ENCODE measurements around the gene FGF11. TPM values are rescaled to one million over a fixed set of nuclear protein-coding genes. Genes with fewer than 3 reads are reported as not detected.
A peak's percentile ranks its signal among the peaks of the same experiment; 100 is the strongest.

FGF11 gene
- total and polyA plus RNA-seq, 2 of the 13 experiments (the other 11 are each of a cell fraction or from before 2014, with no cell fraction given): 0.20 to 7.6 TPM

GRCh38 chr17:7403727-7403976, 35.7 kb upstream of the FGF11 start (continued):
- TF ChIP-seq, protein P1, sequence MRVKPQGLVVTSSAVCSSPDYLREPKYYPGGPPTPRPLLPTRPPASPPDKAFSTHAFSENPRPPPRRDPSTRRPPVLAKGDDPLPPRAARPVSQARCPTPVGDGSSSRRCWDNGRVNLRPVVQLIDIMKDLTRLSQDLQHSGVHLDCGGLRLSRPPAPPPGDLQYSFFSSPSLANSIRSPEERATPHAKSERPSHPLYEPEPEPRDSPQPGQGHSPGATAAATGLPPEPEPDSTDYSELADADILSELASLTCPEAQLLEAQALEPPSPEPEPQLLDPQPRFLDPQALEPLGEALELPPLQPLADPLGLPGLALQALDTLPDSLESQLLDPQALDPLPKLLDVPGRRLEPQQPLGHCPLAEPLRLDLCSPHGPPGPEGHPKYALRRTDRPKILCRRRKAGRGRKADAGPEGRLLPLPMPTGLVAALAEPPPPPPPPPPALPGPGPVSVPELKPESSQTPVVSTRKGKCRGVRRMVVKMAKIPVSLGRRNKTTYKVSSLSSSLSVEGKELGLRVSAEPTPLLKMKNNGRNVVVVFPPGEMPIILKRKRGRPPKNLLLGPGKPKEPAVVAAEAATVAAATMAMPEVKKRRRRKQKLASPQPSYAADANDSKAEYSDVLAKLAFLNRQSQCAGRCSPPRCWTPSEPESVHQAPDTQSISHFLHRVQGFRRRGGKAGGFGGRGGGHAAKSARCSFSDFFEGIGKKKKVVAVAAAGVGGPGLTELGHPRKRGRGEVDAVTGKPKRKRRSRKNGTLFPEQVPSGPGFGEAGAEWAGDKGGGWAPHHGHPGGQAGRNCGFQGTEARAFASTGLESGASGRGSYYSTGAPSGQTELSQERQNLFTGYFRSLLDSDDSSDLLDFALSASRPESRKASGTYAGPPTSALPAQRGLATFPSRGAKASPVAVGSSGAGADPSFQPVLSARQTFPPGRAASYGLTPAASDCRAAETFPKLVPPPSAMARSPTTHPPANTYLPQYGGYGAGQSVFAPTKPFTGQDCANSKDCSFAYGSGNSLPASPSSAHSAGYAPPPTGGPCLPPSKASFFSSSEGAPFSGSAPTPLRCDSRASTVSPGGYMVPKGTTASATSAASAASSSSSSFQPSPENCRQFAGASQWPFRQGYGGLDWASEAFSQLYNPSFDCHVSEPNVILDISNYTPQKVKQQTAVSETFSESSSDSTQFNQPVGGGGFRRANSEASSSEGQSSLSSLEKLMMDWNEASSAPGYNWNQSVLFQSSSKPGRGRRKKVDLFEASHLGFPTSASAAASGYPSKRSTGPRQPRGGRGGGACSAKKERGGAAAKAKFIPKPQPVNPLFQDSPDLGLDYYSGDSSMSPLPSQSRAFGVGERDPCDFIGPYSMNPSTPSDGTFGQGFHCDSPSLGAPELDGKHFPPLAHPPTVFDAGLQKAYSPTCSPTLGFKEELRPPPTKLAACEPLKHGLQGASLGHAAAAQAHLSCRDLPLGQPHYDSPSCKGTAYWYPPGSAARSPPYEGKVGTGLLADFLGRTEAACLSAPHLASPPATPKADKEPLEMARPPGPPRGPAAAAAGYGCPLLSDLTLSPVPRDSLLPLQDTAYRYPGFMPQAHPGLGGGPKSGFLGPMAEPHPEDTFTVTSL (CRISPR knock-in tag; IDR thresholded peaks at IDR 0.05; ENCODE audit: borderline replicate concordance): no peak
- TF ChIP-seq, protein P2, sequence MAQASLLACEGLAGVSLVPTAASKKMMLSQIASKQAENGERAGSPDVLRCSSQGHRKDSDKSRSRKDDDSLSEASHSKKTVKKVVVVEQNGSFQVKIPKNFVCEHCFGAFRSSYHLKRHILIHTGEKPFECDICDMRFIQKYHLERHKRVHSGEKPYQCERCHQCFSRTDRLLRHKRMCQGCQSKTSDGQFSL (CRISPR knock-in tag; IDR thresholded peaks at IDR 0.05): peak; percentile 73; the same call in 1 of the 2 replicates
- TF ChIP-seq ZNF761 (CRISPR knock-in tag; conservative IDR thresholded peaks at IDR 0.05) (peak; percentile 93; the same call in 1 of the 2 replicates), PHF8 (CRISPR knock-in tag; IDR thresholded peaks at IDR 0.05) (no peak), TCF7 (IDR thresholded peaks at IDR 0.05; ENCODE audit: low read depth) (no peak), TCF12 (IDR thresholded peaks at IDR 0.05) (no peak), TCF12 (CRISPR knock-in tag; IDR thresholded peaks at IDR 0.05) (0 out of 2 replicates have a peak, but pooled peaks have one; percentile 64), MAZ (IDR thresholded peaks at IDR 0.05; ENCODE audit: borderline replicate concordance, low read depth, low read length) (no peak), MAZ (CRISPR knock-in tag; IDR thresholded peaks at IDR 0.05; ENCODE audit: low read depth) (0 out of 2 replicates have a peak, but pooled peaks have one; percentile 40), RBM39 (IDR thresholded peaks at IDR 0.05; ENCODE audit: low read depth, low read length, poor library complexity, severe bottlenecking) (peak; percentile 68), NR2F6 (IDR thresholded peaks at IDR 0.05) (peak; percentile 57; the same call in 1 of the 2 replicates), NR2F6 (CRISPR knock-in tag; IDR thresholded peaks at IDR 0.05) (no peak), ZNF543 (CRISPR knock-in tag; IDR thresholded peaks at IDR 0.05) (0 out of 2 replicates have a peak, but pooled peaks have one; percentile 52), NAIF1 (CRISPR knock-in tag; IDR thresholded peaks at IDR 0.05; ENCODE audit: borderline replicate concordance) (0 out of 2 replicates have a peak, but pooled peaks have one; percentile 55), PHF20 (CRISPR knock-in tag; IDR thresholded peaks at IDR 0.05) (peak; percentile 50; the same call in 1 of the 2 replicates), ZNF552 (CRISPR knock-in tag; IDR thresholded peaks at IDR 0.05; ENCODE audit: borderline replicate concordance) (0 out of 2 replicates have a peak, but pooled peaks have one; percentile 4), ZNF646 (CRISPR knock-in tag; IDR thresholded peaks at IDR 0.05) (no peak), BRCA1 (CRISPR knock-in tag; IDR thresholded peaks at IDR 0.05) (no peak), ZNF33A (CRISPR knock-in tag; IDR thresholded peaks at IDR 0.05; ENCODE audit: borderline replicate concordance) (no peak), ASH2L (IDR thresholded peaks at IDR 0.05; ENCODE audit: insufficient read length, low read depth, low read length) (no peak)

Data from HepG2 (cell line).